IPS-20b (cell line): ENCODE measurements around the gene KCNH3.
A peak's percentile ranks its signal among the peaks of the same experiment; 100 is the strongest.
"Not testable (repeated sequence)": the region's sequence is repeated elsewhere in the genome, so short reads cannot be mapped to it uniquely, and the experiment has no call there.

Source experiments
- H3K27ac ChIP-seq: one replicate; pipeline ENCODE4 v1.5.1; 2013; ENCODE audit warnings: low read length
- H3K27me3 ChIP-seq: 2 replicates; pipeline ENCODE4 v1.6.1; 2013; ENCODE audit warnings: mild to moderate bottlenecking, low read length, inconsistent platforms; ENCODE audit not compliant: insufficient read depth
- H3K36me3 ChIP-seq: 2 replicates; pipeline ENCODE4 v1.6.1; 2013; ENCODE audit warnings: low read depth, mild to moderate bottlenecking, inconsistent platforms, low read length, moderate library complexity; ENCODE audit not compliant: insufficient read depth
- H3K4me1 ChIP-seq: 2 replicates; pipeline ENCODE4 v1.6.1; 2013; ENCODE audit warnings: mild to moderate bottlenecking, control low read depth, inconsistent platforms, low read length, moderate library complexity; ENCODE audit not compliant: insufficient read depth
- H3K4me3 ChIP-seq: 2 replicates; pipeline ENCODE4 v1.5.1; 2013; ENCODE audit warnings: mild to moderate bottlenecking, low read length, inconsistent platforms
- H3K9ac ChIP-seq: 2 replicates; pipeline ENCODE4 v1.6.1; 2013; ENCODE audit warnings: low read depth, mild to moderate bottlenecking, inconsistent platforms, low read length, moderate library complexity
- H3K9me3 ChIP-seq: 2 replicates; pipeline ENCODE4 v1.6.1; 2013; ENCODE audit warnings: mild to moderate bottlenecking, low read depth, low read length, inconsistent platforms; ENCODE audit not compliant: insufficient read depth

KCNH3 gene

GRCh38 chr12:49529414-49529813, 9.4 kb upstream of the KCNH3 start:
- Histone ChIP-seq H3K9me3 (no peaks in the 10 kb centered on the region), H3K9ac (no peak overlapping the region), H3K4me3 (no peak overlapping the region), H3K27me3 (peaks cover under 1% of the 10 kb centered on the region; the same call in 1 of the 2 replicates), H3K36me3 (peaks cover 22% of the 10 kb centered on the region), H3K27ac (no peak overlapping the region), H3K4me1 (peaks cover 5% of the 10 kb centered on the region; the same call in 1 of the 2 replicates)

- Histone ChIP-seq H3K9me3 (no peaks in the 10 kb centered on the region), H3K27ac (no peak overlapping the region), H3K9ac (no peak overlapping the region), H3K4me3 (no peak overlapping the region), H3K36me3 (no peaks in the 10 kb centered on the region; the same call in 1 of the 2 replicates), H3K27me3 (peaks cover 24% of the 10 kb centered on the region), H3K4me1 (peaks cover 5% of the 10 kb centered on the region; the same call in 1 of the 2 replicates)
Measured at GRCh38 chr12:49531745-49532144, 7.1 kb upstream of the KCNH3 start.

GRCh38 chr12:49533331-49533730, 5.5 kb upstream of the KCNH3 start:
- Histone ChIP-seq H3K27me3 (peaks cover 40% of the 10 kb centered on the region), H3K9me3 (no peaks in the 10 kb centered on the region; the same call in 1 of the 2 replicates), H3K4me3 (no peak overlapping the region), H3K36me3 (no peaks in the 10 kb centered on the region), H3K9ac (no peak overlapping the region), H3K27ac (no peak overlapping the region), H3K4me1 (peaks cover 5% of the 10 kb centered on the region; the same call in 1 of the 2 replicates)

- H3K27me3 ChIP-seq, result peaks cover 48% of the 10 kb centered on the region
- not testable (repeated sequence) for H3K36me3 ChIP-seq, H3K9ac ChIP-seq, H3K9me3 ChIP-seq, H3K4me1 ChIP-seq, H3K4me3 ChIP-seq, H3K27ac ChIP-seq
Measured at GRCh38 chr12:49534122-49534521, 4.7 kb upstream of the KCNH3 start.

- Histone ChIP-seq H3K9ac (no peak overlapping the region), H3K4me3 (no peak overlapping the region), H3K9me3 (no peaks in the 10 kb centered on the region; the same call in 1 of the 2 replicates), H3K27ac (no peak overlapping the region), H3K36me3 (no peaks in the 10 kb centered on the region), H3K4me1 (peaks cover 5% of the 10 kb centered on the region; the same call in 1 of the 2 replicates), H3K27me3 (peaks cover 55% of the 10 kb centered on the region)
Measured at GRCh38 chr12:49534731-49535278, 4.0 kb upstream of the KCNH3 start.

GRCh38 chr12:49535921-49536525, 2.8 kb upstream of the KCNH3 start:
- Histone ChIP-seq H3K9me3 (no peaks in the 10 kb centered on the region; the same call in 1 of the 2 replicates), H3K4me3 (no peak overlapping the region), H3K27me3 (peaks cover 67% of the 10 kb centered on the region), H3K4me1 (peaks cover 5% of the 10 kb centered on the region; the same call in 1 of the 2 replicates), H3K36me3 (no peaks in the 10 kb centered on the region), H3K27ac (no peak overlapping the region), H3K9ac (no peak overlapping the region)

- Histone ChIP-seq H3K36me3 (no peaks in the 10 kb centered on the region), H3K4me1 (peaks cover 5% of the 10 kb centered on the region; the same call in 1 of the 2 replicates), H3K9me3 (no peaks in the 10 kb centered on the region; the same call in 1 of the 2 replicates), H3K27ac (no peak overlapping the region), H3K27me3 (peaks cover 73% of the 10 kb centered on the region), H3K4me3 (no peak overlapping the region), H3K9ac (no peak overlapping the region)
Measured at GRCh38 chr12:49536526-49537071, 2.2 kb upstream of the KCNH3 start.

- H3K4me3 ChIP-seq, result peak overlapping the region; percentile 67
- no peaks in the 10 kb centered on the region; the same call in 1 of the 2 replicates for H3K9me3 ChIP-seq
- peaks cover 5% of the 10 kb centered on the region; the same call in 1 of the 2 replicates for H3K4me1 ChIP-seq
- no peaks in the 10 kb centered on the region for H3K36me3 ChIP-seq
- H3K27ac ChIP-seq, result no peak overlapping the region
- peaks cover 80% of the 10 kb centered on the region for H3K27me3 ChIP-seq
- no peak overlapping the region for H3K9ac ChIP-seq
Measured at GRCh38 chr12:49537231-49537751, 1.5 kb upstream of the KCNH3 start.

GRCh38 chr12:49537752-49538509, 899 bp upstream of the KCNH3 start:
- Histone ChIP-seq H3K4me3 (peak overlapping the region; percentile 67), H3K27me3 (peaks cover 86% of the 10 kb centered on the region), H3K4me1 (peaks cover 5% of the 10 kb centered on the region; the same call in 1 of the 2 replicates), H3K36me3 (no peaks in the 10 kb centered on the region), H3K27ac (no peak overlapping the region), H3K9me3 (no peaks in the 10 kb centered on the region; the same call in 1 of the 2 replicates), H3K9ac (no peak overlapping the region)

GRCh38 chr12:49539406-49540228, 787 bp downstream of the KCNH3 start:
- Histone ChIP-seq H3K9me3 (no peaks in the 10 kb centered on the region; the same call in 1 of the 2 replicates), H3K27me3 (peaks cover 100% of the 10 kb centered on the region), H3K36me3 (no peaks in the 10 kb centered on the region), H3K9ac (no peak overlapping the region), H3K4me3 (no peak overlapping the region), H3K27ac (no peak overlapping the region), H3K4me1 (peaks cover 9% of the 10 kb centered on the region; the same call in 1 of the 2 replicates)
